Trophoblast cell (in vitro differentiated cells and primary cell): ENCODE measurements around the gene RPTOR.

ENCODE experiments used
- DNase-seq, 2 donors: peaks; one replicate each; pipeline ENCODE4 v3.0.0-alpha.2; 2016
- H2AFZ ChIP-seq: 2 replicates; pipeline ENCODE4 v1.6.1; 2013; ENCODE audit warnings: low read length, moderate library complexity, mild to moderate bottlenecking; ENCODE audit not compliant: insufficient read depth, poor library complexity
- H2AK5ac ChIP-seq: 2 replicates; pipeline ENCODE4 v1.6.1; 2013; ENCODE audit warnings: mild to moderate bottlenecking, low read length
- H2BK120ac ChIP-seq: 2 replicates; pipeline ENCODE4 v1.6.1; 2013; ENCODE audit warnings: low read length, mild to moderate bottlenecking, moderate library complexity; ENCODE audit not compliant: insufficient read depth, poor library complexity
- H2BK12ac ChIP-seq: 2 replicates; pipeline ENCODE4 v1.6.1; 2013; ENCODE audit warnings: mild to moderate bottlenecking, low read length, moderate library complexity
- H2BK5ac ChIP-seq: 2 replicates; pipeline ENCODE4 v1.6.1; 2013; ENCODE audit warnings: low read length, low read depth, moderate library complexity, mild to moderate bottlenecking; ENCODE audit not compliant: poor library complexity
- H3K14ac ChIP-seq: 2 replicates; pipeline ENCODE4 v1.6.1; 2013; ENCODE audit warnings: mild to moderate bottlenecking, low read length
- H3K18ac ChIP-seq: 2 replicates; pipeline ENCODE4 v1.6.1; 2013; ENCODE audit warnings: mild to moderate bottlenecking, low read length
- H3K23ac ChIP-seq: 2 replicates; pipeline ENCODE4 v1.6.1; 2013; ENCODE audit warnings: low read length
- H3K27ac ChIP-seq: 2 replicates; pipeline ENCODE4 v1.5.1; 2013; ENCODE audit warnings: low read depth, mild to moderate bottlenecking, inconsistent platforms, low read length, moderate library complexity
- H3K27me3 ChIP-seq: 2 replicates; pipeline ENCODE4 v1.6.1; 2013; ENCODE audit warnings: inconsistent platforms, mild to moderate bottlenecking, low read length, moderate library complexity; ENCODE audit not compliant: insufficient read depth
- H3K36me3 ChIP-seq, 2 experiments: 1 replicate in 1 of 2; 2 replicates in 1 of 2; pipeline ENCODE4 v1.6.1; 2013; ENCODE audit warnings: low read length in 2 of 2, mild to moderate bottlenecking in 2 of 2, moderate library complexity in 1 of 2; ENCODE audit not compliant: insufficient read depth in 2 of 2, control insufficient read depth in 1 of 2
- H3K4ac ChIP-seq: 2 replicates; pipeline ENCODE4 v1.6.1; 2013; ENCODE audit warnings: low read depth, mild to moderate bottlenecking, low read length, moderate library complexity
- H3K4me1 ChIP-seq, 2 experiments: 1 replicate in 1 of 2; 2 replicates in 1 of 2; pipeline ENCODE4 v1.6.1; 2013; ENCODE audit warnings: low read length in 2 of 2, mild to moderate bottlenecking in 2 of 2, moderate library complexity in 1 of 2; ENCODE audit not compliant: insufficient read depth in 2 of 2, control insufficient read depth in 1 of 2
- H3K4me2 ChIP-seq: 2 replicates; pipeline ENCODE4 v1.6.1; 2013; ENCODE audit warnings: inconsistent platforms, mild to moderate bottlenecking, low read length, moderate library complexity
- H3K4me3 ChIP-seq: 2 replicates; pipeline ENCODE4 v1.5.1; 2013; ENCODE audit warnings: mild to moderate bottlenecking, low read depth, low read length, inconsistent platforms
- H3K79me1 ChIP-seq: one replicate; pipeline ENCODE4 v1.6.1; 2013; ENCODE audit warnings: low read length
- H3K79me2 ChIP-seq: 2 replicates; pipeline ENCODE4 v1.6.1; 2013; ENCODE audit warnings: low read length, mild to moderate bottlenecking; ENCODE audit not compliant: control insufficient read depth, insufficient read depth, poor library complexity
- H3K9ac ChIP-seq: 2 replicates; pipeline ENCODE4 v1.6.1; 2013; ENCODE audit warnings: mild to moderate bottlenecking, low read length
- H3K9me3 ChIP-seq: 2 replicates; pipeline ENCODE4 v1.6.1; 2013; ENCODE audit warnings: low read depth, mild to moderate bottlenecking, control low read depth, inconsistent platforms, low read length; ENCODE audit not compliant: insufficient read depth
- H4K12ac ChIP-seq: 2 replicates; pipeline ENCODE4 v1.6.1; 2013; ENCODE audit warnings: low read depth, mild to moderate bottlenecking, low read length, moderate library complexity
- H4K8ac ChIP-seq: 2 replicates; pipeline ENCODE4 v1.6.1; 2013; ENCODE audit warnings: low read depth, mild to moderate bottlenecking, low read length, moderate library complexity
- H4K91ac ChIP-seq: one replicate; pipeline ENCODE4 v1.6.1; 2013; ENCODE audit warnings: low read depth, mild to moderate bottlenecking, low read length, moderate library complexity
- WGBS: extraction: QIAGEN DNeasy Blood & Tissue Kit; methylation state at CpG from one replicate; pipeline ENCODE4 v1.1.7; 2013; ENCODE audit warnings: missing lambda C conversion rate; ENCODE audit not compliant: insufficient read length, insufficient coverage; ENCODE audit errors: extremely low coverage; 5-methylcytosine and 5-hydroxymethylcytosine counted together

The RPTOR gene

DNA sequence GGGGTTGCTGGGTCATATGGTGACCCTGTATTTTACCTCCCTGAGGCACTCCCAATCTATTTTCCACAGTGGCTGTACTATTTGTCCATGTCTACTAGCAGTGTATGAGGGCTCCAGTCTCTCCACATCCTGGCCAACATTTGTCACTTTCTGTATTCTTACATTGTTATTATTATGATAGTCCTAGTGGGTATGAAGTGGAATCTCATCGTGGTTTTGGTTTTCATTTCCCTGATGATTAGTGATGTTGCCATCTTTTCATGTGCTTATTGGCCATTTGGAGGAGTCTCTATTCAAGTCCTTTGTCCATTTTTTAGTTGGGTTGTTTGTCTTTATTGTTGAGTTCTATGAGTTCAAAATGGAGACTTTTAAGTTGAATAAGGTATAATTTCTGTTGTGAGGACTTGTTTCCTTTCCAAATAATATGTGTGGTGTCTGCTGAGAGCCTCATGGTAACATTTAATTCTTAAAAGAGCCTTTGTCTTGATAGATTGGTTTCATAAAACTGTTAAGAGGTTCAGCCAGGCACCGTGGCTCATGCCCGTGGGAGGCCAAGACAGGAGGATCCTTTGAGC, 108.2 kb downstream of the RPTOR start:
- Histone ChIP-seq H3K79me1 (no peaks in the 10 kb centered on the region), H2BK120ac (no peak overlapping the region), H3K27ac (no peak overlapping the region), H3K4me1 (peaks cover 5 to 8% of the 10 kb centered on the region in 2 experiments), H4K91ac (no peak overlapping the region), H3K4me2 (no peak overlapping the region), H3K14ac (no peak overlapping the region), H4K8ac (no peak overlapping the region), H3K4ac (no peak overlapping the region), H2AK5ac (no peak overlapping the region), H2BK5ac (no peak overlapping the region), H3K9ac (no peak overlapping the region), H3K27me3 (no peaks in the 10 kb centered on the region), H3K79me2 (no peaks in the 10 kb centered on the region), H3K18ac (no peak overlapping the region), H2AFZ (no peak overlapping the region), H3K4me3 (no peak overlapping the region), H4K12ac (no peak overlapping the region), H2BK12ac (no peak overlapping the region), H3K23ac (no peak overlapping the region), H3K9me3 (no peaks in the 10 kb centered on the region), H3K36me3 (no peaks in the 10 kb centered on the region)
- WGBS, result no CpG with 5 or more reads among the region's 3 CpGs
- DNase-seq, result no peak

DNA sequence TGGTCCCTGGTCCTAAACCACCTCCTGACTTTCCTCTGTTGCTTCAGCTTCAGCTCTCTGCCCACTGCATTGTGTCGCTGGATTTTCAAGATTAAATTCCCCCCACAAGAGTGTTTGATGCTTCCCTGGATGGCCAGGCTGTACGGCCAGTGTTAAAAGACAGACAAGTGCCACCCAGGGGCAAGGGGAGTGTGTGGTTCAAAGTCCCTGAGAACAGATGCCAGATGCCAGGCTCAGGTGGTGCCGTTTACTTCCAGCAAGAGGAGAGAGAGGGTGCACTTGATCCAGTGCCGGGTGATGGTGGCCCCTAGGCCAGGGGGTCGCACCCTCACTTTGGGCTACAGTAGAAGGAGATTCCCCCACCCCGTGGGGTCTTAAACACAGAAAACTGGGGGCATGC, 109.2 kb downstream of the RPTOR start:
- no peak overlapping the region for H2AFZ ChIP-seq
- no peak overlapping the region for H4K91ac ChIP-seq
- no peak overlapping the region for H3K4ac ChIP-seq
- H3K9ac ChIP-seq, result no peak overlapping the region
- no peak overlapping the region for H3K18ac ChIP-seq
- no peak overlapping the region for H3K4me2 ChIP-seq
- no peak overlapping the region for H2BK120ac ChIP-seq
- H3K79me1 ChIP-seq, result no peaks in the 10 kb centered on the region
- no CpG with 5 or more reads among the region's 6 CpGs for WGBS
- H3K14ac ChIP-seq, result no peak overlapping the region
- H4K12ac ChIP-seq, result no peak overlapping the region
- H2BK5ac ChIP-seq, result no peak overlapping the region
- no peak overlapping the region for H3K23ac ChIP-seq
- peaks cover 5 to 8% of the 10 kb centered on the region in 2 experiments for H3K4me1 ChIP-seq
- no peaks in the 10 kb centered on the region for H3K27me3 ChIP-seq
- no peak overlapping the region for H4K8ac ChIP-seq
- H2BK12ac ChIP-seq, result no peak overlapping the region
- no peak overlapping the region for H3K27ac ChIP-seq
- no peaks in the 10 kb centered on the region for H3K9me3 ChIP-seq
- H2AK5ac ChIP-seq, result no peak overlapping the region
- H3K36me3 ChIP-seq, result no peaks in the 10 kb centered on the region
- no peak overlapping the region for H3K4me3 ChIP-seq
- no peak for DNase-seq
- no peaks in the 10 kb centered on the region for H3K79me2 ChIP-seq

DNA sequence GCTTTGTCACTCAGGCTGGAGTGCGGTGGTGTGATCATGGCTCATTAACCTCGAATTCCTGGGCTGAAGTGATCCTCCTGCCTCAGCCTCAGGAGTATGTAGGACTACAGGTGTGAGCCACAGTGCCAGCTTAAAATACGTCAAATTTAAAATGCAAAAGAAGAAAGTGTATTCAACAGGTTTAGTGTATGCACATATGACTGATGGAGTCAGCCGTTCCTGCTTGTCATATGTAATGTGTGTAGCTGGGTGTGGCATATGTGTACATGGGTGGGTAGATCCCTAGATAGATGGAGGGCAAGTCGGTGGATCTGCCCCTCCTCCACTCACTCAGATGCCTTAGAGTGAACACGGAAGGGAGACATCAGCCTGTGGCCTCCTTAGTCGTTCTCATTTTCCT, 111.0 kb downstream of the RPTOR start:
- Histone ChIP-seq H3K36me3 (no peaks in the 10 kb centered on the region), H3K9ac (no peak overlapping the region), H3K27ac (no peak overlapping the region), H2AFZ (no peak overlapping the region), H3K27me3 (no peaks in the 10 kb centered on the region), H4K91ac (no peak overlapping the region), H3K79me1 (no peaks in the 10 kb centered on the region), H2BK5ac (no peak overlapping the region), H3K14ac (no peak overlapping the region), H3K23ac (no peak overlapping the region), H2AK5ac (no peak overlapping the region), H3K4ac (no peak overlapping the region), H3K4me1 (no peaks in the 10 kb centered on the region), H4K12ac (no peak overlapping the region), H4K8ac (no peak overlapping the region), H3K4me2 (no peak overlapping the region), H3K9me3 (peaks cover 1% of the 10 kb centered on the region), H3K18ac (no peak overlapping the region), H3K4me3 (no peak overlapping the region), H3K79me2 (no peaks in the 10 kb centered on the region), H2BK120ac (no peak overlapping the region), H2BK12ac (no peak overlapping the region)
- WGBS, result no CpG with 5 or more reads among the region's 7 CpGs
- DNase-seq, result no peak

DNA sequence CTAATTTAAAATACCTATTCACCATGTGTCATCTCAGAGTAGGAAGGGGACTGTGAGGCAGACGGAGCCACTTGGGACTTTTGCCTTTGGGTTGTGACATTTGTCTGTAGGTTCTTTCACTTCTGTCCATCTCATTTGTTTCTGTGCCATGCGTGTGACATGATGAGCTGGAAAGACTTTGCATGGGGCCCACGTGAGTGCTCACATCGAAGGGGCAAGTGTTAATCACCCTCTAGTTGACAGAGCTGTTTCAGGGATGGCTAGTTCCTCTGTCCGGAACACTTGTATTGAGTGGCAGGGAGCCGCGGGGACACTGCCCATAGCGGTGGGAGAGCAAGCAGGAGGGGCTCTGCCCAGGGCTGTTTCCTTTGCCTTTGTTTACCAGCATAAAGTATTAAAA, 112.0 kb downstream of the RPTOR start:
- H3K36me3 ChIP-seq, result no peaks in the 10 kb centered on the region
- H3K4me1 ChIP-seq, result no peaks in the 10 kb centered on the region
- no peak overlapping the region for H2BK5ac ChIP-seq
- H2BK120ac ChIP-seq, result no peak overlapping the region
- no peaks in the 10 kb centered on the region for H3K79me2 ChIP-seq
- H3K79me1 ChIP-seq, result no peaks in the 10 kb centered on the region
- H3K4me3 ChIP-seq, result no peak overlapping the region
- no peak overlapping the region for H2AK5ac ChIP-seq
- no peak overlapping the region for H3K9ac ChIP-seq
- no peak overlapping the region for H2BK12ac ChIP-seq
- H3K27me3 ChIP-seq, result no peaks in the 10 kb centered on the region
- peaks cover 2% of the 10 kb centered on the region for H3K9me3 ChIP-seq
- no peak overlapping the region for H4K8ac ChIP-seq
- no CpG with 5 or more reads among the region's 8 CpGs for WGBS
- no peak overlapping the region for H3K27ac ChIP-seq
- no peak overlapping the region for H2AFZ ChIP-seq
- H3K18ac ChIP-seq, result no peak overlapping the region
- DNase-seq, result no peak
- no peak overlapping the region for H3K4ac ChIP-seq
- H4K12ac ChIP-seq, result no peak overlapping the region
- H3K23ac ChIP-seq, result no peak overlapping the region
- no peak overlapping the region for H3K14ac ChIP-seq
- H4K91ac ChIP-seq, result no peak overlapping the region
- H3K4me2 ChIP-seq, result no peak overlapping the region
